HG02610 (cell line): ENCODE data around the gene USP20.

Experiments used
- ATAC-seq: cut with Tn5 transposase; IDR thresholded peaks from one replicate; pipeline ENCODE4 v1.9.1; 2021; ENCODE audit warnings: mild to moderate bottlenecking, moderate library complexity; ENCODE audit not compliant: unreplicated experiment

The USP20 gene

DNA sequence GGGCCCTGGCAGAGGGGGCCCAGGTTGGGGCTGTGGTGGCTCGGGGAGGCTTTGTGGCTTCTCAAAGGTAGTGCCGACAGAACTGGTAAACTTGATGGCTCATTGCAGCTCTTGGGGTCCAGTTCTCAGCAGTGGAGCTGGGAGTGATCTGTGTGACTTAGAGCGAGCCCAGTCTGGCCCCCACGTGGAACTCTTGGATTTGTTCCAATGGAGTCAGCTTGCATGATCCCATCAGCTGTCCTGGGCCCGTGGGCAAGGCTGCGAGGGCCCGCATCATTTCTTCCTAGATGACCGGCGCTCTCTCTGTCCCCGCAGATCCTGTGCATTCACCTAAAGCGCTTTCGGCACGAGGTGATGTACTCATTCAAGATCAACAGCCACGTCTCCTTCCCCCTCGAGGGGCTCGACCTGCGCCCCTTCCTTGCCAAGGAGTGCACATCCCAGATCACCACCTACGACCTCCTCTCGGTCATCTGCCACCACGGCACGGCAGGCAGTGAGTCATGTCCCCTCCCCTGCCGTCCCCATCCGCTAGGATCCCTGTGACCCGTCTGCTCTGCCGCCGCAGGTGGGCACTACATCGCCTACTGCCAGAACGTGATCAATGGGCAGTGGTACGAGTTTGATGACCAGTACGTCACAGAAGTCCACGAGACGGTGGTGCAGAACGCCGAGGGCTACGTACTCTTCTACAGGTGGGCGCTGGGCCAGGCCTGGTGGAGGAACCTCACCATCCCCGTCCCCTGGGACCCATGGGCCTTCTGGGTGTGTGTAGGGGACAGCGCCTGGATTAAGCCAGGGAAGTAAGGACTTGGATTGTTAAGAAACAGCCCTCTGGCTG is 39.2 kb downstream of the USP20 start:
- ATAC-seq: no peak

GRCh38 chr9:129875181-129875611 is 39.9 kb downstream of the USP20 start:
- ATAC-seq: no peak

- no peak for ATAC-seq
These were observed 40.6 kb downstream of the USP20 start for GRCh38 chr9:129875687-129876395.

- ATAC-seq: no peak
These were observed 41.6 kb downstream of the USP20 start for GRCh38 chr9:129876815-129877214.

GRCh38 chr9:129878291-129878690 is 43.0 kb downstream of the USP20 start:
- no peak for ATAC-seq

- no peak for ATAC-seq
These were observed 43.9 kb downstream of the USP20 start for GRCh38 chr9:129879103-129879699.

- ATAC-seq: no peak
These were observed 44.9 kb downstream of the USP20 start for GRCh38 chr9:129879991-129880653.

- no peak for ATAC-seq
These were observed 45.6 kb downstream of the USP20 start for GRCh38 chr9:129880654-129881546.

DNA sequence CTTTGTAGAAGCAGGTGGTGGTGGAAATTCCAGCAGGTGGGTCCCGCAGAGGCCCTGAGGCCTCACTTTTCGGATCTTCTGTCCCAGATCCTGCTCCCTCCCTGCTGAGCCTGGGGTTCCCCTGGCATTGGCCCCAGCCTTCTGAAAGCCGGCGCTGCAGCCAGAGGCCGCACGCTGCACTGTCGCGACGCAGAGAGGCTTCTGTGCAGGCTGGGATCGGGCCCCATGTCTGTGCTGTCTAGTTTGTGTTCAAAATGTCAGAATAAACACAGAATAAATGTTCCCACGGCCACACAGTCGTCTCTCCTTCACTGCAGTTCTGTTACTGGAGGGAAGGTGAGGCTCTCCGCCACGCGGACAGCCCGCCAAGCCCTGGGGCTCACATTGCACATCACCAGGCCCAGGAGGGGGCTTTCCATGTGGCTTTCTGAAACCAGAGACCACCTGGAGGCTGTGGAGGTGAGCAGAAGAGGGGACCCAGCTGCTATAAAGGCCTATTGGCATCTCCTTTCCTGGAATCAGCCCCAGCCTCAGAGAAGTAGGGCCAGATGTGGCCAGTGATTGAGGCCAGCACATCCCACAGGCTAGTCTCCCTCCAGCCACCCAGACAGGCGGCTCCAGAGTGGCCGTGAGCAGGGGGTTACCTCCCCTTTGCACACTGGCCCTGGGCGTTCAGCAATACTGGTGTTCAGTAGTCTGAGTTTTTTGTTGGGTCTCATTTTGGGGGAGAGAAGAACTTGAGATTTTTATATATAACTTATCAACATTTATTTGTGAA is 46.5 kb downstream of the USP20 start:
- ATAC-seq: no peak

DNA sequence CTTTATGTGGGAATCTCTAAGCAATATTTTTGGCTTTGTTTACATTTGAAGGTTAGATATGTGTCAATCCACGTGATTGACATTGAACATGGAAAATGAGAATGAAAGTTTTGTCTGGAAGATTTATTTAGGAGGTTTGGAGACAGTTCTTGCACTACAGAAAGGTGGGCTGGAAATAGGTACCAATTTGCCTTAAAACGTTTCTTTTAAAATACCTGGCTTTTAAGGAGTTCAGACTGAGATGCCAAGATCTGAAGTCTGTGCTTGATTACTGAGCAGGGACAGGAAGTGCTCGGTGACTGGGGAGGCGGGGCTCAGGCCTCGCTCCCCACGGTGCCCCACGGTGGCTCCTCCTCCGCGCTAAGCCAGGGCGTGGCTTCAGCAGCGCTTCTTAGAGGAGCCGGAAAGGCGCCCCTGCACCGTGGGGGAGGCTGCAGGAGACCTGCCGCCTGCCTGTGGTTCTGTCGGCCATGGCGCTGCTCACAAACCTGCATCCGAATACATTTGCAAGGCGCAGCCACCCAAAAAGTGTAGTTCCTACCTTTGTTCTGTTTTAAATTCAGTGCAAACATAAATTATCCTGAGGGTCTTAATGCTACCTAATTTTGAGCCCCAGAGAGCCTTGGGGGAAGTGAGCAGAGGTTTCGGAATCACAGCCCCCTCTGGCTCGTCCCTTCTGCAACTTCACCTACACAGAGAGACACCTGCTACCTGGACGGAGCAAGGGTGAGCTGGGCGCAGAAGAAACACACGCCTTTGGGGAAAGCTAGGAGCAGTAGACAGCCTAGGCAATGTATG is 49.2 kb downstream of the USP20 start:
- peak; percentile 40 for ATAC-seq

- no peak for ATAC-seq
These were observed 49.9 kb downstream of the USP20 start for GRCh38 chr9:129885018-129885669.

- ATAC-seq: peak; percentile 17
These were observed 50.4 kb downstream of the USP20 start for GRCh38 chr9:129885670-129886106.

GRCh38 chr9:129886226-129887174 is 51.2 kb downstream of the USP20 start:
- ATAC-seq: no peak

GRCh38 chr9:129887334-129888292 is 52.4 kb downstream of the USP20 start:
- ATAC-seq: no peak

GRCh38 chr9:129888293-129889121 is 53.2 kb downstream of the USP20 start:
- ATAC-seq: peak; percentile 60
